C4-2B (cell line): Measurements from ENCODE around the gene FUT7.
A peak's percentile ranks its signal among the peaks of the same experiment; 100 is the strongest.
"Not testable (repeated sequence)": the region's sequence is repeated elsewhere in the genome, so short reads cannot be mapped to it uniquely, and the experiment has no call there.

Experiments
- H3K27ac ChIP-seq: fragments of 450-650 bp; 2 replicates; pipeline ENCODE4 v1.5.1; 2017
- ZFX ChIP-seq: fragments of 450-650 bp; IDR thresholded peaks from 2 replicates; pipeline ENCODE4 v1.6.1; 2017
- TF ChIP-seq, protein P1 (sequence below): fragments of 450-650 bp; conservative IDR thresholded peaks from 2 replicates; pipeline ENCODE4 v1.5.1; 2017; ENCODE audit warnings: mild to moderate bottlenecking

The FUT7 gene

DNA sequence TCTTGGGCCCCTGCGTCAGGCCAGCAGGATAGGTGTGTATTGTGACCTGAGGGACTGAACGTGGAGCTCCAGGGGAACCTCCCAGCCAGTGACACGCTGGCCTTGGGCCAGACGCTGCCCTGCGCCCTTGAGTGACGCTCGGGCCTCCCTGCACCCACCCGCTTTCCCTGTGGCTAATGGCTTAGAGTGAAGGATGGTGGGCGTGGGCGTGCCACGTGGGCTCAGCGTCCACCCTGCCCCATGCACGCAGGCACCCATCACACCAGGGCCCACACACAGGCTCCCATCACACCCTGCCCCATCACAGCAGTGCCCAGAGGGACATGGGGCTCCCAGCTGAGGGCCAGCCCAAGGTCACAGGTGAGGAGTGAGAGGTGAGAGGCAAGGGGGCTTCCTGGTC lies 5.1 kb upstream of the FUT7 start:
- TF ChIP-seq, protein P1, sequence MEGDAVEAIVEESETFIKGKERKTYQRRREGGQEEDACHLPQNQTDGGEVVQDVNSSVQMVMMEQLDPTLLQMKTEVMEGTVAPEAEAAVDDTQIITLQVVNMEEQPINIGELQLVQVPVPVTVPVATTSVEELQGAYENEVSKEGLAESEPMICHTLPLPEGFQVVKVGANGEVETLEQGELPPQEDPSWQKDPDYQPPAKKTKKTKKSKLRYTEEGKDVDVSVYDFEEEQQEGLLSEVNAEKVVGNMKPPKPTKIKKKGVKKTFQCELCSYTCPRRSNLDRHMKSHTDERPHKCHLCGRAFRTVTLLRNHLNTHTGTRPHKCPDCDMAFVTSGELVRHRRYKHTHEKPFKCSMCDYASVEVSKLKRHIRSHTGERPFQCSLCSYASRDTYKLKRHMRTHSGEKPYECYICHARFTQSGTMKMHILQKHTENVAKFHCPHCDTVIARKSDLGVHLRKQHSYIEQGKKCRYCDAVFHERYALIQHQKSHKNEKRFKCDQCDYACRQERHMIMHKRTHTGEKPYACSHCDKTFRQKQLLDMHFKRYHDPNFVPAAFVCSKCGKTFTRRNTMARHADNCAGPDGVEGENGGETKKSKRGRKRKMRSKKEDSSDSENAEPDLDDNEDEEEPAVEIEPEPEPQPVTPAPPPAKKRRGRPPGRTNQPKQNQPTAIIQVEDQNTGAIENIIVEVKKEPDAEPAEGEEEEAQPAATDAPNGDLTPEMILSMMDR = no peak
- no peak for TF ChIP-seq ZFX

GRCh38 chr9:137035937-137036336 lies 4.0 kb upstream of the FUT7 start:
- no peak overlapping the region; the same call in 1 of the 2 replicates for H3K27ac ChIP-seq
- TF ChIP-seq, protein P1 = no peak
- no peak for TF ChIP-seq ZFX

More for the DNA sequence above, 5.1 kb upstream of the FUT7 start:
- H3K27ac ChIP-seq = no peak overlapping the region

DNA sequence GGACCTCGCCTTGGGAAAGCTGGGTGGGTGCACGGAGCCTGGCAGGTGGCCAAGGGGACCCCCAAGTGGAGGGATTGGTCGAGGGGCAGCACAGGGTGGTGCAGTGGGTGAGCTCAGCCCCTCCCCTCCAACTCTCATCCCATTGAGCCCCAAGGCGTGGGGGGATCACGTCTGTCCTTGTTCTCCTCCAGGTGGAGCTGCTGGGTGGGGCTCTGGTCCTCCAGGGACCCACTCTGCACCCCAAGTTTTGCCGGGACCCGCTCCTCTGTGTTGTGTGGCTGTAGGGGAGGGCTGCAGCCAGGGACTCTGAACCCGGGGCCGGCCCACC lies 3.6 kb upstream of the FUT7 start:
- peak overlapping the region; percentile 58 for H3K27ac ChIP-seq
- TF ChIP-seq, protein P1 = peak; percentile 82
- no peak for TF ChIP-seq ZFX

DNA sequence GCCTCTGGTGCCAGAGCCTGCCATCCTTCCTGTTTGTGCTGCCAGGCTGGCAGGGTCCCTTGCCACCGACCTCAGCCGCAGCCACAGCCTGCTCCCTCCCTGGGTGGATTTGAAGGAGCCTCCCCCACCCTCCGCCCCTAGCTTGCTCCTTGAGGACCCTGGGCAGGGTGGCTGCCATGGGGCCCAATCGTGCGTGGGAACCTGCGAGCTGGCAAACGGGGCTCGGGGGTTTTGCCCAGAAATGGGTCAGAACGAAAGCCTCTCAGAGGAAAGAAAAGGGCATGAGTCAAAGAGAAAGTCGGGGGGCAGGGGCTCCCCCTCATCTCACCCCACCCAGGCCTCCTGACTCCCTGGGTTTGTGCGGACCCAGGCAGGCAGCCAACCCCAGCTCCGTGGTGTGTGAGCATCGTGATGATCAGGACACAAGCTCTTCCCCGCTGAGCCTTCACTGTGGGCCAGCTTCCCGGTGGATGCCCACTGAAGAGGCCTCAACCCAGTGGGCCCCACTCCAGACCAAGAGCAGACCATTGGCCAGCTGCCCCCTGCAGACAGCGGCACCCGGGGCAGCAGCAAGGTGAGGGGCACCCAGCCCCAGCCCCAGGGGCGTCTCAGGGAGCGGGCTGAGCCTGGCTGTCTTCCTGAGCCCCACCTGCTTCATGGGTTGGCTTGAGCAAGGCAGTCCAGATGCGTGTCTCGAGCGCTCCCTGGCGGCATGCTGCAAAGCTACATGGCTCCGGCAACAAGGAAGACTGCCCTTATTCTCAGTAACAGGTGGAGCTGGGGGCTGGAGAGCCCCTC lies 3.0 kb upstream of the FUT7 start:
- TF ChIP-seq, protein P1 = peak; percentile 96
- TF ChIP-seq ZFX = no peak
- peak overlapping the region; percentile 58 for H3K27ac ChIP-seq

DNA sequence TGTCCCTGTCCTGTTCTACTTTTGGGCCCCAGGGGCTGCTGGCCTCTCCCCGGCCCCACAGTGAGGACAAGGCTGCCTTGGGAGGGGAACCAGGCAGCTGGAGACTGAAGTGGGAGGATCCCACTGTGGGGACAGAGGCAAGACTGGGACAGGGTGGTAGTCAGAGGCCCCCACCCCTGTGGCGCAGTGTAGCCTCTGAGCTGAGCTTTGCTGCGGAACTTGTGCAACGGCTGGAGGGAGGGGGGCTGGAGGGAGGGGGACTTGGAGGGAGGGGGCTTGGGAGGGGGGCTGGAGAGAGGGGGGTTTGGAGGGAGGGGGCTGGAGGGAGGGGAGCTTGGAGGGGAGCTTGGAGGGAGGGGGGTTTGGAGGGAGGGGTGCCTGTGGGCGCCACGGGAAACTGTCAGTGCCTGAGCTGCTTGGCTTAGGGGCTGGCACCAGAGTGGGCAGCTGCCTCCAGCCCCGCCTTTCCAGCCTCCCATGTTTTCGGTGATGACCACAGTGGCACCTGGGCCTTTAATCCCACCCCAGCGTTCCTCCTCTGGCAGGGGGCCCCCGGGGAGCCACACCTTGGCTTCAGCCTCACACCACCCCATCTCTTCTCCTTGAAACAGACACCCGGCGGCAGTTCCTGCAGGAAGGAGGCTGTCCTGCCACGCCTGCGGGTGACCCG lies 2.3 kb upstream of the FUT7 start:
- TF ChIP-seq, protein P1 = no peak
- no peak for TF ChIP-seq ZFX
- H3K27ac ChIP-seq = peak overlapping the region; percentile 58

- H3K27ac ChIP-seq = not testable (repeated sequence)
Measured at GRCh38 chr9:137033481-137033880, 1.6 kb upstream of the FUT7 start.

DNA sequence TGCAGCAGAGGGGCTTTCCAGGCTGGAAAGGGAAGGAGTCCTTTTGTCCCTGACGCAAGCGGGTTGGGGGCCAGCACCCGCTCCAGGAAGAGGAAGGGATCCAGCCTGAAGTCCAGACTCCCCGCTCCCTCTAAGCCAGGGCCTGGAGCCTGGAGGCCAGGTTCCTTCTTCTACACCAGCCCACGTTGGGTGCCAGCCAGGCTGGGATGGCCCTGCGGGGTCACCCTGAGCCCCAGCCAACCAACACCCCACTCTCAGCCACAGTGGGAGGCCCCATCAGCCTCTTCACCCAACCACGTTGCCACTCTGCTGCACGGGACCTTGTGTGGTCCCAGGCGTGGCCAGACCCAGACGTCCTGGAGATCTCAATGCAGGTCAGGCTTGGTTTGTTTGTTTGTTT lies 970 bp upstream of the FUT7 start:
- no peak overlapping the region for H3K27ac ChIP-seq
- TF ChIP-seq ZFX = no peak
- TF ChIP-seq, protein P1 = no peak
